ENCODE measurements around the gene COX14.
A peak's percentile ranks its signal among the peaks of the same experiment; 100 is the strongest.
"Not testable (repeated sequence)": the region's sequence is repeated elsewhere in the genome, so short reads cannot be mapped to it uniquely, and the experiment has no call there.

Gene COX14

GRCh38 chr12:50074936-50075807 is 36.9 kb upstream of the COX14 start:
- TF ChIP-seq POLR2AphosphoS5 (IDR thresholded peaks at IDR 0.05; ENCODE audit: low read depth, low read length), result no peak
- no peak for TF ChIP-seq TAF1 (IDR thresholded peaks at IDR 0.05; ENCODE audit: borderline replicate concordance, low read depth, low read length)
- no peak for TF ChIP-seq POLR2A (IDR thresholded peaks at IDR 0.05; ENCODE audit: low read depth, low read length)
- peak; percentile 95 for FAIRE-seq
- DNase-seq (ENCODE audit: insufficient read length), result peak; percentile 83

GRCh38 chr12:50075808-50076170 is 36.2 kb upstream of the COX14 start:
- TF ChIP-seq POLR2AphosphoS5 (IDR thresholded peaks at IDR 0.05; ENCODE audit: low read depth, low read length), result no peak
- no peak for TF ChIP-seq POLR2A (IDR thresholded peaks at IDR 0.05; ENCODE audit: low read depth, low read length)
- no peak for TF ChIP-seq TAF1 (IDR thresholded peaks at IDR 0.05; ENCODE audit: borderline replicate concordance, low read depth, low read length)
- FAIRE-seq, result no peak
- DNase-seq (ENCODE audit: insufficient read length), result no peak

- FAIRE-seq, result no peak
- DNase-seq (ENCODE audit: insufficient read length), result no peak
- TF ChIP-seq TAF1 (IDR thresholded peaks at IDR 0.05; ENCODE audit: borderline replicate concordance, low read depth, low read length) (no peak), POLR2A (IDR thresholded peaks at IDR 0.05; ENCODE audit: low read depth, low read length) (no peak), POLR2AphosphoS5 (IDR thresholded peaks at IDR 0.05; ENCODE audit: low read depth, low read length) (no peak)
Measured at GRCh38 chr12:50077099-50077498, 34.9 kb upstream of the COX14 start.

- no peak for DNase-seq (ENCODE audit: insufficient read length)
- FAIRE-seq, result no peak
- TF ChIP-seq POLR2A (IDR thresholded peaks at IDR 0.05; ENCODE audit: low read depth, low read length) (no peak), TAF1 (IDR thresholded peaks at IDR 0.05; ENCODE audit: borderline replicate concordance, low read depth, low read length) (no peak), POLR2AphosphoS5 (IDR thresholded peaks at IDR 0.05; ENCODE audit: low read depth, low read length) (no peak)
Measured at GRCh38 chr12:50078281-50078680, 33.8 kb upstream of the COX14 start.

- no peak for FAIRE-seq
- DNase-seq (ENCODE audit: insufficient read length), result no peak
- TF ChIP-seq POLR2AphosphoS5 (IDR thresholded peaks at IDR 0.05; ENCODE audit: low read depth, low read length) (no peak), TAF1 (IDR thresholded peaks at IDR 0.05; ENCODE audit: borderline replicate concordance, low read depth, low read length) (no peak), POLR2A (IDR thresholded peaks at IDR 0.05; ENCODE audit: low read depth, low read length) (no peak)
Measured at GRCh38 chr12:50079771-50080170, 32.3 kb upstream of the COX14 start.

- no peak for DNase-seq (ENCODE audit: insufficient read length)
- FAIRE-seq, result no peak
- TF ChIP-seq TAF1 (IDR thresholded peaks at IDR 0.05; ENCODE audit: borderline replicate concordance, low read depth, low read length), result no peak
- no peak for TF ChIP-seq POLR2AphosphoS5 (IDR thresholded peaks at IDR 0.05; ENCODE audit: low read depth, low read length)
- no peak for TF ChIP-seq POLR2A (IDR thresholded peaks at IDR 0.05; ENCODE audit: low read depth, low read length)
Measured at GRCh38 chr12:50081096-50081808, 30.8 kb upstream of the COX14 start.

GRCh38 chr12:50082644-50083043 is 29.4 kb upstream of the COX14 start:
- no peak for DNase-seq (ENCODE audit: insufficient read length)
- no peak for FAIRE-seq
- no peak for TF ChIP-seq TAF1 (IDR thresholded peaks at IDR 0.05; ENCODE audit: borderline replicate concordance, low read depth, low read length)
- TF ChIP-seq POLR2A (IDR thresholded peaks at IDR 0.05; ENCODE audit: low read depth, low read length), result no peak
- no peak for TF ChIP-seq POLR2AphosphoS5 (IDR thresholded peaks at IDR 0.05; ENCODE audit: low read depth, low read length)

GRCh38 chr12:50083301-50083700 is 28.7 kb upstream of the COX14 start:
- FAIRE-seq (no peak), DNase-seq (ENCODE audit: insufficient read length) (no peak)
- no peak for TF ChIP-seq TAF1 (IDR thresholded peaks at IDR 0.05; ENCODE audit: borderline replicate concordance, low read depth, low read length)
- TF ChIP-seq POLR2AphosphoS5 (IDR thresholded peaks at IDR 0.05; ENCODE audit: low read depth, low read length), result no peak
- TF ChIP-seq POLR2A (IDR thresholded peaks at IDR 0.05; ENCODE audit: low read depth, low read length), result no peak

- DNase-seq (ENCODE audit: insufficient read length); FAIRE-seq: not testable (repeated sequence)
Measured at GRCh38 chr12:50084409-50084774, 27.6 kb upstream of the COX14 start.

- FAIRE-seq, result peak; percentile 92
- peak; percentile 48; the same call in 1 of the 2 replicates for TF ChIP-seq POLR2A (IDR thresholded peaks at IDR 0.05; ENCODE audit: low read depth, low read length)
- peak; percentile 64; the same call in 1 of the 2 replicates for TF ChIP-seq POLR2AphosphoS5 (IDR thresholded peaks at IDR 0.05; ENCODE audit: low read depth, low read length)
- TF ChIP-seq TAF1 (IDR thresholded peaks at IDR 0.05; ENCODE audit: borderline replicate concordance, low read depth, low read length), result peak; percentile 64; the same call in 1 of the 2 replicates
- peak; percentile 90 for DNase-seq (ENCODE audit: insufficient read length)
Measured at GRCh38 chr12:50084775-50085614, 27.0 kb upstream of the COX14 start, which contains the start of gene SMARCD1. TSS of gene SMARCD1 (plus strand) at chr12:50085342. CDS start at chr12:50085370, 28 bp downstream.

GRCh38 chr12:50085615-50086072 is 26.4 kb upstream of the COX14 start:
- FAIRE-seq (no peak), DNase-seq (ENCODE audit: insufficient read length) (no peak)
- TF ChIP-seq POLR2AphosphoS5 (IDR thresholded peaks at IDR 0.05; ENCODE audit: low read depth, low read length) (no peak), POLR2A (IDR thresholded peaks at IDR 0.05; ENCODE audit: low read depth, low read length) (no peak), TAF1 (IDR thresholded peaks at IDR 0.05; ENCODE audit: borderline replicate concordance, low read depth, low read length) (no peak)
